HepG2 (cell line): ENCODE measurements around the gene SSNA1. TPM values are rescaled to one million over a fixed set of nuclear protein-coding genes. Genes with fewer than 3 reads are reported as not detected.
A peak's percentile ranks its signal among the peaks of the same experiment; 100 is the strongest.

Experiments used
- ATAC-seq: fragments of 200-7000 bp; cut with Tn5 transposase; 3 replicates; pipeline ENCODE4 v1.9.1; 2020; ENCODE audit warnings: mild to moderate bottlenecking, moderate library complexity
- BruUV-seq: library from RNA; stranded (reverse); fragments of 400-500 nt; replicated peaks from 2 replicates; lab custom pipeline; 2021; lab: Mats Ljungman, UMichigan
- CTCF ChIA-PET: fragments of 300-600 bp; formaldehyde crosslinking; extraction: SDS; loops from one replicate; lab custom pipeline; 2021; ENCODE audit warnings: low total read pairs, inconsistent platforms, low intra/inter-chr PET ratio; lab: Yijun Ruan, JAX
- POLR2A ChIA-PET: fragments of 350-600 bp; sonication (Branson Sonifier 250); formaldehyde crosslinking; loops from one replicate; lab custom pipeline; 2020; ENCODE audit warnings: antibody characterized with exemption, inconsistent platforms; lab: Yijun Ruan, JAX
- DNase-seq: peaks from one replicate; pipeline ENCODE4 v3.0.0-alpha.2; 2015; ENCODE audit warnings: low spot score
- FAIRE-seq: peaks from 3 replicates; lab custom pipeline; 2011; peaks lifted over from hg19 to GRCh38; lab: Jason Lieb, UNC
- H2AFZ ChIP-seq: one replicate; pipeline ENCODE4 v1.6.1; 2011; ENCODE audit warnings: low read length, inconsistent platforms
- H3K27ac ChIP-seq: fragments of 300-600 bp; 3 replicates; pipeline ENCODE4 v1.8.0; 2011; ENCODE audit warnings: mixed run types, mild to moderate bottlenecking, mixed read lengths, low read length, inconsistent platforms; ENCODE audit not compliant: insufficient read depth; ENCODE audit errors: extremely low read length
- H3K27me3 ChIP-seq, 2 experiments: fragments of 200-600 bp in 1 of 2; 2 replicates in 1 of 2; 3 replicates in 1 of 2; pipeline versions ENCODE4 v1.6.0 to v1.8.0; 2011; ENCODE audit warnings: low read length in 2 of 2, mild to moderate bottlenecking in 2 of 2, moderate library complexity in 2 of 2, inconsistent platforms in 1 of 2; ENCODE audit not compliant: insufficient read depth in 2 of 2, control insufficient read depth in 1 of 2
- H3K36me3 ChIP-seq, 2 experiments: fragments of 200-600 bp in 1 of 2; replicated peaks in 1 of 2; 2 replicates in 1 of 2; 3 replicates in 1 of 2; pipeline versions ENCODE4 v1.5.1 to v1.8.0; 2011; ENCODE audit warnings: low read length in 2 of 2, inconsistent platforms in 1 of 2; ENCODE audit not compliant: insufficient read depth in 2 of 2, control insufficient read depth in 1 of 2
- H3K4me1 ChIP-seq: 2 replicates; pipeline ENCODE4 v1.5.1; 2012; ENCODE audit warnings: low read length, inconsistent platforms; ENCODE audit not compliant: insufficient read depth
- H3K4me2 ChIP-seq: 2 replicates; pipeline ENCODE4 v1.6.0; 2011; ENCODE audit warnings: low read depth, low read length, inconsistent platforms
- H3K4me3 ChIP-seq, 3 experiments: fragments of 200-600 bp in 1 of 3; sonication (generic), shearing (Covaris generic) in 1 of 3; replicated peaks in 1 of 3; 2 replicates each; pipeline ENCODE4 v1.5.1; 2011 to 2016; ENCODE audit warnings: low read length in 3 of 3, inconsistent platforms in 2 of 3, low read depth in 2 of 3, mild to moderate bottlenecking in 2 of 3, control low read depth in 1 of 3, mixed read lengths in 1 of 3; ENCODE audit not compliant: insufficient read depth in 1 of 3
- H3K79me2 ChIP-seq: one replicate; pipeline ENCODE4 v1.6.1; 2011; ENCODE audit warnings: low read length, inconsistent platforms; ENCODE audit not compliant: insufficient read depth
- H3K9ac ChIP-seq: 2 replicates; pipeline ENCODE4 v1.6.0; 2011; ENCODE audit warnings: mild to moderate bottlenecking, low read depth, low read length, inconsistent platforms; ENCODE audit not compliant: insufficient read depth
- H3K9me3 ChIP-seq: 2 replicates; pipeline ENCODE4 v1.5.1; 2012; ENCODE audit warnings: mild to moderate bottlenecking, low read length
- H4K20me1 ChIP-seq: 2 replicates; pipeline ENCODE4 v1.6.0; 2011; ENCODE audit warnings: inconsistent platforms, mild to moderate bottlenecking, low read length, moderate library complexity; ENCODE audit not compliant: insufficient read depth
- BATF2 ChIP-seq: sonication (generic); formaldehyde crosslinking; IDR thresholded peaks from 2 replicates; pipeline ENCODE4 v1.8.0; 2022; ENCODE audit warnings: mild to moderate bottlenecking, missing genetic modification reagents, moderate library complexity
- DPF2 ChIP-seq: sonication (generic); formaldehyde crosslinking; IDR thresholded peaks from 2 replicates; pipeline ENCODE4 v1.4.0; 2020; ENCODE audit warnings: mild to moderate bottlenecking, low read depth, missing genetic modification reagents, borderline replicate concordance
- FOXO1 ChIP-seq: sonication (generic); formaldehyde crosslinking; IDR thresholded peaks from 2 replicates; pipeline ENCODE4 v1.4.0; 2020; ENCODE audit warnings: missing genetic modification reagents
- GMEB2 ChIP-seq: IDR thresholded peaks from 2 replicates; pipeline ENCODE4 v1.6.1; 2016; ENCODE audit warnings: missing biosample characterization, missing genetic modification reagents, low read depth
- XRCC5 ChIP-seq: fragments of 200-400 bp; formaldehyde crosslinking; optimal IDR thresholded peaks from 2 replicates; pipeline ENCODE3; 2017; ENCODE audit warnings: mild to moderate bottlenecking, low read length
- ZBTB34 ChIP-seq: sonication (generic); formaldehyde crosslinking; IDR thresholded peaks from 2 replicates; pipeline ENCODE4 v1.8.0; 2022; ENCODE audit warnings: mild to moderate bottlenecking, missing genetic modification reagents
- ZC3H4 ChIP-seq: sonication (generic); formaldehyde crosslinking; IDR thresholded peaks from 2 replicates; pipeline ENCODE4 v1.4.0; 2020; ENCODE audit warnings: missing genetic modification reagents, borderline replicate concordance
- ZNF253 ChIP-seq: sonication (generic); formaldehyde crosslinking; IDR thresholded peaks from 2 replicates; pipeline ENCODE4 v1.8.0; 2022; ENCODE audit warnings: mild to moderate bottlenecking, missing genetic modification reagents, borderline replicate concordance
- ZNF589 ChIP-seq: sonication (generic); formaldehyde crosslinking; conservative IDR thresholded peaks from 2 replicates; pipeline ENCODE4 v1.8.0; 2022; ENCODE audit warnings: mild to moderate bottlenecking, moderate library complexity, missing genetic modification reagents
- WGBS: methylation state at CpG from one replicate; pipeline ENCODE4 v1.1.6; 2017; ENCODE audit warnings: low lambda C conversion rate; 5-methylcytosine and 5-hydroxymethylcytosine counted together
- in situ Hi-C: cut with HindIII; loops from 2 replicates; pipeline ENCODE4 v1.10.0; 2017; ENCODE audit warnings: low pct_unique_long_range_greater_than_20kb; ENCODE audit not compliant: extremely low pct_ligation_motif_present
- intact Hi-C: fragments of 100-400 bp; cut with micrococcal nuclease; formaldehyde crosslinking; loops from one replicate; pipeline ENCODE4 v1.10.0; 2022; ENCODE audit not compliant: unreplicated experiment
- polyA plus RNA-seq, 8 experiments: library from polyadenylated mRNA; depleted of rRNA in 3 of 8; stranded (reverse) in 7 of 8; unstranded in 1 of 8; fragments of >200 nt; fragmentation: Illumina TruSeq in 4 of 8; extraction: Trizol in 4 of 8; gene quantifications; 2 replicates each; pipeline versions ENCODE4 v1.2.1 to v1.2.3, GENCODE V29; 2011 to 2016; ENCODE audit warnings: low read depth in 4 of 8, missing spikeins in 1 of 8, mixed read lengths in 1 of 8; ENCODE audit not compliant: insufficient read depth in 1 of 8
- total RNA-seq, 5 experiments: library from RNA; depleted of rRNA; stranded (reverse); fragments of >200 nt; fragmentation: Illumina TruSeq; extraction: Trizol; gene quantifications; 2 replicates each; pipeline ENCODE4 v1.2.3, GENCODE V29; 2016; ENCODE audit warnings: low read depth in 1 of 5

Gene SSNA1
- total and polyA plus RNA-seq, 2 of the 13 experiments (the other 11 are each of a cell fraction or from before 2014, with no cell fraction given) = 35.9 to 49.4 TPM

- H3K27ac ChIP-seq = peak overlapping the region; percentile 65
- in situ Hi-C loops = no loop called here
- FAIRE-seq (no peak), DNase-seq (no peak), ATAC-seq (no peak)
- no peak for TF ChIP-seq ZBTB34 (CRISPR knock-in tag)
- BruUV-seq = no TSS peak
- peak overlapping the region; percentile 56 for H3K4me2 ChIP-seq
- intact Hi-C loops = no loop called here
- no peaks in the 10 kb centered on the region; a peak in 1 of 5 replicates for H3K27me3 ChIP-seq
- H3K9me3 ChIP-seq = no peaks in the 10 kb centered on the region
- WGBS = no CpG with 5 or more reads among the region's 14 CpGs
- H4K20me1 ChIP-seq = peaks cover 4% of the 10 kb centered on the region; the same call in 1 of the 2 replicates
- peak overlapping the region in 2 of 3 experiments; percentile 55 to 64; a peak in 3 of 6 replicates for H3K4me3 ChIP-seq
- no peak overlapping the region for H2AFZ ChIP-seq
- peaks cover 3% of the 10 kb centered on the region for H3K79me2 ChIP-seq
- CTCF ChIA-PET = no interaction called here
- H3K9ac ChIP-seq = peak overlapping the region; percentile 57; the same call in 1 of the 2 replicates
- POLR2A ChIA-PET = interaction anchor here (0.6 to 13.4 kb wide), 8 partner anchors 13 to 134 kb away, joined by 3 to 225 read pairs (median 24); partner anchors contain the start of genes MAN1B1, NDOR1, TMEM203 and TPRN
- H3K4me1 ChIP-seq = peaks cover 58% of the 10 kb centered on the region
- no peaks in the 10 kb centered on the region for H3K36me3 ChIP-seq
Measured at GRCh38 chr9:137221095-137221505, 32.6 kb downstream of the SSNA1 start.

GRCh38 chr9:137221506-137222111 lies 33.1 kb downstream of the SSNA1 start:
- no peak for FAIRE-seq
- peaks cover 4% of the 10 kb centered on the region; the same call in 1 of the 2 replicates for H4K20me1 ChIP-seq
- H3K4me2 ChIP-seq = peak overlapping the region; percentile 56
- H3K9ac ChIP-seq = peak overlapping the region; percentile 57
- H2AFZ ChIP-seq = no peak overlapping the region
- no peaks in the 10 kb centered on the region for H3K9me3 ChIP-seq
- WGBS = no CpG with 5 or more reads among the region's 61 CpGs
- ATAC-seq = peak; percentile 2
- peaks cover 3% of the 10 kb centered on the region for H3K79me2 ChIP-seq
- peak overlapping the region; percentile 65 for H3K27ac ChIP-seq
- no peaks in the 10 kb centered on the region for H3K36me3 ChIP-seq
- intact Hi-C loops (loop anchor here (2.0 kb wide), 2 partner anchors 15 to 21 kb away; partner anchors contain the start of gene TPRN), in situ Hi-C loops (no loop called here)
- peak overlapping the region; percentile 55 to 64 (median 59); a peak in 4 of 6 replicates for H3K4me3 ChIP-seq
- POLR2A ChIA-PET = interaction anchor here (0.6 to 13.4 kb wide), 8 partner anchors 13 to 135 kb away, joined by 3 to 225 read pairs (median 24); partner anchors contain the start of genes MAN1B1, NDOR1, TMEM203 and TPRN
- DNase-seq = no peak
- CTCF ChIA-PET = no interaction called here
- H3K4me1 ChIP-seq = peaks cover 62% of the 10 kb centered on the region
- H3K27me3 ChIP-seq = no peaks in the 10 kb centered on the region; a peak in 1 of 5 replicates
- BruUV-seq = no TSS peak
- TF ChIP-seq GMEB2 (CRISPR knock-in tag) (no peak), DPF2 (CRISPR knock-in tag) (no peak), ZC3H4 (no peak), XRCC5 (no peak), ZNF253 (no peak), ZNF589 (no peak), FOXO1 (CRISPR knock-in tag) (no peak), BATF2 (no peak)
